GM18909 (cell line): Measurements from ENCODE around the gene HBQ1.
"Not testable (repeated sequence)": the region's sequence is repeated elsewhere in the genome, so short reads cannot be mapped to it uniquely, and the experiment has no call there.

Experiments used
- ATAC-seq: cut with Tn5 transposase; IDR thresholded peaks from one replicate; pipeline ENCODE4 v1.9.1; 2021; ENCODE audit warnings: mild to moderate bottlenecking; ENCODE audit not compliant: unreplicated experiment, poor library complexity

The HBQ1 gene

DNA sequence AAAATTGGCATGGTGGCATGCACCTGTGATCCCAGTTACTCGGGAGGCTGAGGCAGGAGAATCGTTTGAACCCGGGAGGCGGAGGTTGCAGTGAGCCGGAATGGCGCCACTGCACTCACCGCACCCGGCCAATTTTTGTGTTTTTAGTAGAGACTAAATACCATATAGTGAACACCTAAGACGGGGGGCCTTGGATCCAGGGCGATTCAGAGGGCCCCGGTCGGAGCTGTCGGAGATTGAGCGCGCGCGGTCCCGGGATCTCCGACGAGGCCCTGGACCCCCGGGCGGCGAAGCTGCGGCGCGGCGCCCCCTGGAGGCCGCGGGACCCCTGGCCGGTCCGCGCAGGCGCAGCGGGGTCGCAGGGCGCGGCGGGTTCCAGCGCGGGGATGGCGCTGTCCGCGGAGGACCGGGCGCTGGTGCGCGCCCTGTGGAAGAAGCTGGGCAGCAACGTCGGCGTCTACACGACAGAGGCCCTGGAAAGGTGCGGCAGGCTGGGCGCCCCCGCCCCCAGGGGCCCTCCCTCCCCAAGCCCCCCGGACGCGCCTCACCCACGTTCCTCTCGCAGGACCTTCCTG lies at the start of gene HBQ1:
Gene HBQ1, plus strand, starts transcription at position 359 of the 575 bp plus-strand sequence. Its CDS starts 28 bp downstream, at position 387.
- ATAC-seq: no peak

DNA sequence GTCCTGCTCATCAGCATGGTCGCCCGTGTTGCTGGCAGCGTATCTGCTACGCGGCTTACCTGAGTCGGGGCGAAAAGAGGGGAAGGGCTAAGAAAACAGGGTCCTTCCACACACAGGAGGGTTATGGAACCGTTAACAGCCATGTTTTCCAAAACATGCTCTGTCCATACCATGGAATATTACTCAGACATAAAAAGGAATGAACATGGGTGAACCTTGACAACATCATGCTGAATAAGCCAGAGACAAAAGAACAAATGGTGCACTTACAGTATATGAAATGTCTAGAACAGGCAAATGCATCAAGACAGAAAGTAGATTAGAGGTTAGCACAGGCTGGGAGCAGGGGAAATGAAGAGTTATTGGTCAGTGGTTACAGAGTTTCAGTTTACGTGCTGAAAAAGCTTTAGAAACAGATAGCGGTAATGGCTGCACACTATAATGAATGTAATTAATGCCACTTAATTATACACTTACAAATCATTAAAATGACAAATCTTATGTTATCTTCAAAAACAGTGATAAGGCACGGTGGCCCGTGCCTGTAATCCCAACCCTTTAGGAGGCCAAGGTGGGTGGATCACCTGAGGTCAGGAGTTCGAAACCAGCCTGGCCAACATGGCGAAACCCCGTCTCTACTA lies 49.6 kb upstream of the HBQ1 start:
- no peak for ATAC-seq

GRCh38 chr16:132120-132519 lies 48.1 kb upstream of the HBQ1 start:
- no peak for ATAC-seq

DNA sequence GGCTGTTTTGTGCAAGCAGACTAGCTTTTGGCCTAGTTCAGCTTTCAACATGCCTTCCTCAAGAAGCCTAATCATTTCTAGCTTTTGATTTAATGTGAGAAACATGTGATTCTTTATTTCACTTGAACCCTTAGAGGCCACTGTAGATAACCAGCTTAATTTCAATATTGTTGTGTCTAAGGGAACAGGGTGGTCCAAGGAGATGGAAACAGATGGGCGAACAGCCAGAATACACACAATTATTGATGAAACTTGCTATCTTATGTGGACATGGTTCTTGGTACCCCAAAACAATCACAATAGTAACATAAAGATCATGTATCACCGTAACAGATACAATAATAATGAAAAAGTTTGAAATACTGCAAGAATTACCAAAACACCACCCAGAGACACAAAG lies 46.5 kb upstream of the HBQ1 start:
- no peak for ATAC-seq

DNA sequence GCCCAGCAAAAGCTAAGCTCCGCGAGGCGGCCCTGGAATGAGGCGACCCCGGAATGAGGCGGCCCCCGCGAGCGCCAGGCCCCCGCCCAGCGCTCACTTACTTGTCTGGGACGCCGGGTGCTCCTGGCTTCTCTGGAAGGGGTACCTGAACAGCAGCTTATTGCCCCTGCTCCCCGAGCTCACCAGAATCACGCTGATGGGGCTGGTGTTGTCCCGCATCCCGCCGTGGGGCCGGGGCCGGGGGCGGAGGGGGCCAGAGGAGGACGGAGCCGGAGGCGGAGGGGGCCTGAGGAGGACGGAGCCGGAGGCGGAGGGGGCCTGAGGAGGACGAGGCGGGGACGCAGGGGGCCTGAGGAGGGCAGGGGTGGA lies 42.2 kb upstream of the HBQ1 start:
- ATAC-seq: no peak

DNA sequence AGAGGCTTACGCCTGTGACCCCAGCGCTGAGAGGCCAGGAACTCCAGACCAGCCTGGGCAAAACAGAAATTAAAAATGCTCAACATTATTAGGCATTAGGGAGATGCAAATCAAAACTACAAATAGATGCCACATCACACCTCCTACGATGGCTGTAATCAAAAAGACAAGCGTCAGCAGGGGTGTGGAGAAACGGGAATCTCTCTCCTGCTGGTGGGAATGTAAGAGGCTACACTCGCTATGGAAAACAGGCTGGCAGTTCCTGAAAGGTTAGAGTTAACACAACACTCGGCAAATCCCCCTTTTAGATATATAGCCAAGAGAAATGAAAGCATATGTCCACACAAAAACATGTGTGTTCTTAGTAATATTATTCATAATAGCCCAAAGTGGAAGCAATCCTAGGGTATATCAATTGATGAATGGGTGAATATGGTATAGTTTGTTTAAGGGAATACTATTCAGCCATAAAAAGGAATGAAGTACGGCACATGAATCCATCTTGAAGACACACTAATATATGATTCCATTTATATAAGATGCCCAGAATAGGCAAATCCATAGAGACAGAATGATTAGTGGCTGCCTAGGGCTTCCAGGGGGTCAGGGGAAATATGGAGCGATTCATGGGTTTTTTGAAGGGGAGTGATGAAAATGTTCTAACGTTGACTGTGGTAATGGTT lies 39.9 kb upstream of the HBQ1 start:
- ATAC-seq: no peak

- no peak for ATAC-seq
Observed at GRCh38 chr16:142405-142967, 37.8 kb upstream of the HBQ1 start.

GRCh38 chr16:143047-143446 lies 37.2 kb upstream of the HBQ1 start:
- ATAC-seq: no peak

GRCh38 chr16:143456-143855 lies 36.8 kb upstream of the HBQ1 start:
- ATAC-seq: no peak

DNA sequence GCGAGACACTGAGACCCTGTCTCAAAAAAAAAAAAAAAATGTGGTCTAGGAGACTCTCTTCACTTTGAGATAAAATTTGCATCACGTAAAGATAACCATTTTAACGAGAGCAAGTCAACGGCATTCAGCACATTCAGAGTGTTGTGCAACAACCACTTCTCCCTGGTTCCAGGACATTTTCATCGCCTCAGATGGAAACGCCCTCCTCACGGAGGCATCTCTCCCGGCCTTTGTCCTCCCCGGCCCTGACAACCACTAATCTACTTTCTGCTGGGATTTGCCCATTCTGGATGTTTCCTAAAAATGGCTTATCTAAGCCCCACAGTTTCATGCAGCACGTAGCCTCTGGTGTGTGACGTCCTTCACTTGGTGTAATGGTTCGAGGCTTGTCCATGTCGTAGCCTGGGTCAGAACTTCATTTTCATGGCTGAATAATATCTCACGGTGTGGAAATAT lies 35.4 kb upstream of the HBQ1 start:
- ATAC-seq: no peak

GRCh38 chr16:146646-147045 lies 33.6 kb upstream of the HBQ1 start:
- no peak for ATAC-seq

DNA sequence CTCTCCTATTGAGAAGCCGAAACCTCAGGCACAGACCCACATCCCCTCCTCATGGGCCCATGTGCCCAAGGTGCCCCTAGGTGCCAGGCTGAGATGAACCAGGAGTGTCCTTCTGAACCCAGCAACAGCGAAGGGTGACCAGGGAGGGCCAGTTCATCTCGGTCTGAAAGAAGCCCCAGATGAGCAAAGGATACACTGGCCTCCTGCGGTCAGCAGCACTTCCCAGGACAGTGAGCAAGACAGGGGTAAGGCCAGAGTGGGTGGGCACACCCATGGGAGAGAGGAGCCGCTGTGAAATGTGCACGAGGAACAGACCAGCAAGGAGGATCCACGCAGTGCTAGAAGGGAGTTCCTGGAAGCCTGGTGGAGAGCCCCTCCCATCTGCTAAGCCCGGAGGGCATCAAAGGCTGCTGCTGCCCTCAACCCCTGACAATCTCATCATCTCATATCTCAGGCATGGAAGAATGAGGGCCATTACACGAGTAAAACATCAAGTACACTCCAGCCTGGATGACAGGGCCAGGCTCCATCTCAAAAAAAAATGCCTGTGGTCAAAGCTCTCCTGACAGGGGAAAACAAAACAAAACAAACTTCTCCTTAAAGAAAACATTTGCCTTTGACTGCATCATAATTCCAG lies 31.1 kb upstream of the HBQ1 start:
- ATAC-seq: no peak

- no peak for ATAC-seq
Observed at GRCh38 chr16:152141-153128, 27.8 kb upstream of the HBQ1 start, which contains the start of gene HBZ. Gene HBZ, plus strand, starts transcription at chr16:152644. Its CDS starts 266 bp downstream, at chr16:152910.

- not testable (repeated sequence) for ATAC-seq
Observed at GRCh38 chr16:153129-153521, 27.1 kb upstream of the HBQ1 start.

- not testable (repeated sequence) for ATAC-seq
Observed at GRCh38 chr16:153550-154216, 26.6 kb upstream of the HBQ1 start.

GRCh38 chr16:154217-155030 lies 25.8 kb upstream of the HBQ1 start:
- ATAC-seq: no peak

GRCh38 chr16:155031-155398 lies 25.2 kb upstream of the HBQ1 start:
- no peak for ATAC-seq

GRCh38 chr16:159136-159849 lies 21.0 kb upstream of the HBQ1 start:
- no peak for ATAC-seq
